ENCODE data around the gene GIT2.
"Not testable (repeated sequence)": the region's sequence is repeated elsewhere in the genome, so short reads cannot be mapped to it uniquely, and the experiment has no call there.

GIT2 gene

GRCh38 chr12:109944561-109945359 is 51.4 kb downstream of the GIT2 start:
- no peak for FAIRE-seq

DNA sequence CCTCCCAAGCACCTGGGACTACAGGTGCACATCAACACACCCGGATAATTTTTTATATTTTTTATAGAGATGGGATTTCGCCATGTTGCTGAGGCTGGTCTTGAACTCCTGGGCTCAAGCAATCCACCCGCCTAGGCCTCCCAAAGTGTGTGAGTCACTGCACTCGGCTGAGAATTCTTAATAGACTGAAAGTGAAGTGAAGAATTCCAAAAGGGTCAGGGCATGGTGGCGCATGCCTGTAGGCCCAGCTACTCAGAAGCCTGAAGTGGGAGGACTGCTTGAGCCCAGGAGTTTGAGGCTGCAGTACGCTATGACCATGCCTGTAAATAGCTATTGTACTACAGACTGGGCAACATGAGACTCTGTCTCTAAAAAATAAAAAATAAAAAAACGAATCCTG is 52.4 kb downstream of the GIT2 start:
- FAIRE-seq = no peak

GRCh38 chr12:109940339-109940923 is 55.7 kb downstream of the GIT2 start:
- FAIRE-seq = no peak

DNA sequence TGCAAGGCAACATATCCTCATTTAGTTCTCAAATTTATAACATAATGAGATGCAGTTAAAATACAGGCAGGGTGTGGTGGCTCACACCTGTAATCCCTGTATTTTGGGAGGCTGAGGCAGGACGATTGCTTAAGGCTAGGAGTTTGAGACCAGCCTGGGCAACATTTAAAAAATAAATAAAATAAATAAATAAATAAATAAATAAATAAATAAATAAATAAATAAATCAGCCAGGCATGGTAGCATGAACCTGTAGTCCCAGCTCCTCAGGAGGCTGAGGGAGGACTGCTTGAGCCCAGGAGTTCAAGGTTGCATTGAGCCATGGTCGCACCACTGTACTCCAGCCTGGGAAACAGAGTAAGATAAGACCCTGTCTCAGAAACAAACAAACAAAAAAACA is 56.7 kb downstream of the GIT2 start:
- FAIRE-seq = no peak

- no peak for FAIRE-seq
Observed at GRCh38 chr12:109938947-109939346, 57.2 kb downstream of the GIT2 start.

GRCh38 chr12:109937371-109937770 is 58.8 kb downstream of the GIT2 start:
- no peak for FAIRE-seq

GRCh38 chr12:109934026-109934425 is 62.1 kb downstream of the GIT2 start:
- no peak for FAIRE-seq

- no peak for FAIRE-seq
Observed at GRCh38 chr12:109932878-109933503, 63.2 kb downstream of the GIT2 start.

GRCh38 chr12:109931143-109931542 is 65.0 kb downstream of the GIT2 start:
- FAIRE-seq = no peak

DNA sequence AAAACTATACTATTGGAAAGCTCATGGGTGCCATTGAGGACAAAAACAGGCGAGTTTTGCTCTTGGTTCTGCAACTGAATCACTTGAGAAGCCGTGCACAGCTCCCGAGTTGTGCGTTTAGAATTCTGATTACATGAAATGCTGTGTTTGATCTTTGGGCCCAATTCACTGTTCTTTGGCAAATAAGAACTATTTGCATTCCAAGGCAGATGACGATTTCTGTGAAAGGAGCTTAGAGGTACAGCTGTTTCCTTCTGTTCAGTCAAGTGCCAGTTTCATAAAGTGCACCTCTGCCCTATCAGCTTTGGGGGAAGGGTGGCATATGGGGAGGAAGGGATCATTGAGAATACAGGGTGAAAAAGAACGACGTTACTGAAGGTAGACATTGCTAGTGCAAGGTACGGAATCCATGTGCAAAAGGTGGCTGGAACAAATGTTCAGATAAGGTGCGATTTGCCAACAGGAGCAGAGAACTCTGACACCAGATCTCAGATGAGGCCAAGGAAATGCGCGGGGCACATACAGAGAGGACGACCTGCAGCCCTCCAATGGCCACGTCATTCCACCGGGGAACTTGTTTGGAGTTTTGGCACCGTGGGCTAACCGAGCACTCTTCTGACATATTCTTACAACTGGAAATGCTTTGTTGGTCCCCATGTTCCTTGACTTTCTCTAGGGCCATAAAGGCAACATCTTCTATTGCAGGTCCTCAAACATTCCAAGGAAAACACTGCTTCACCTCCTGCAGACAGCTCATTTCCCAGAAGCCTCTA is 66.0 kb downstream of the GIT2 start:
- FAIRE-seq = no peak

DNA sequence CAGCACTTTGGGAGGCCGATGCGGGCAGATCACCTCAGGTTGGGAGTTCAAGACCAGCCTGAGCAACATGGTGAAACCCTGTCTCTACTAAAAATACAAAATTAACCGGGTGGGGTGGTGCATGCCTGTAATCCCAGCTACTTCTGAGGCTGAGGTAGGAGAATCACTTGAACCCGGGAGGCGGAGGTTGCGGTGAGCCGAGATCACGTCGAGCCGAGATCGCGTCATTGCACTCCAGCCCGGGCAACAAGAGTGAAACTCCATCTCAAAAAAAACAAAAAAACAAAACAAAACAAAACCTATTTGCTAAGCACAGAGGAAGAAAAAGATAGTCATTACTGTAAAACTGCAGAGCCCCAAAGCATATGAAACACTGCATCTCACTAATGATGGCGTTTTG is 66.8 kb downstream of the GIT2 start:
- FAIRE-seq = not testable (repeated sequence)

GRCh38 chr12:109928058-109928656 is 68.0 kb downstream of the GIT2 start:
- no peak for FAIRE-seq

DNA sequence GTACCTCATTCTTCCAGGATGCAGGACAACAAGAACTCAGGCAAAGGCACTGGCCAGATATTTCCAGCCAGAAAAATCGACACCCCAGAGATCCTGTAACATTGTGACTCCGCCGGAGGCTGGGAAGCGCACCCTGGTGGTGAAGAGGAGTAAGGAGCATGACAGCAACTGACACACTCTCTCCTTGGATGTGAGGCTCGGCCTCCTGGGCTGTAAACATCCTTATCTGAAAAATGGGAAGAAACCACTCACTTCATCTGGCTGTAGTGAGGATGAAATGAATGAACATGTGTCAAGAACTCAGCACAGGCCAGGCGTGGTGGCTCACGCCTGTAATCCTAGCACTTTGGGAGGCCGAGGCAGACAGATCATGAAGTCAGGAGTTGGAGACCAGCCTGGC is 68.5 kb downstream of the GIT2 start:
- no peak for FAIRE-seq

DNA sequence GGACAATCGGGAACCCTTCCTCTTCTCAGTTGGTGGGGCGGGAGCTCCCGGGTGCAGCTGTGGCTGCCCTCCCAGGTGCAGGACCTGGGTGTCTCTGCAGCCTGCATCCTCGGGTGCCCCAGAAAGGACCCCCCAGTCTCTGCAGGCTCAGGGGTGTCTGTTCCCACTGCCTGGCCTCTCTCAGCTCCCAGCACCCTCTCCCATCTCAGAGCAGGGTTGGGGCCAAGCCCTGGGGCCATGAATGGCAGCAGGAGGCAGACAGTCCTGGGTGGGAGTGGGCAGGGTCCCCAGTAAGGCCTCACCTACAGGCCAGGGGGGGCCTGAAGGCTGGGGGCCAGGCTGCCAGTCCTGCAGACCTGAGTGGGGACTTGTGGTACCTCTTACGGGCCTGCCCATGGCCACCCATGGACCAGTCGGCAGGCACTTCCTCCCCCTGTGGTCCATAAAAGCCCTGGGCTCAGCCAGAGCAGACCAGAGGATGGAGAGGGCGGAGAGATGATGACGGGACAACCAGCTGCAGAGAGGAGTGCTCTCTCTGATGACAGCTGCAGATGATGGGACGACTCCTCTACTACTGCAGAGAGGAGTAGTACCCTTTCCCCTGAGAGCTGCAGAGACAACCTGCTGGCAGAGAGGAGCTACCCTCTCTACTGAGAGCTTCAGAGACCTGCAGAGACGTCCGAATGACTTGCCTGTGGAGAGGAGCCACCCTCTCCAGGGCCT is 69.5 kb downstream of the GIT2 start:
- FAIRE-seq = no peak

DNA sequence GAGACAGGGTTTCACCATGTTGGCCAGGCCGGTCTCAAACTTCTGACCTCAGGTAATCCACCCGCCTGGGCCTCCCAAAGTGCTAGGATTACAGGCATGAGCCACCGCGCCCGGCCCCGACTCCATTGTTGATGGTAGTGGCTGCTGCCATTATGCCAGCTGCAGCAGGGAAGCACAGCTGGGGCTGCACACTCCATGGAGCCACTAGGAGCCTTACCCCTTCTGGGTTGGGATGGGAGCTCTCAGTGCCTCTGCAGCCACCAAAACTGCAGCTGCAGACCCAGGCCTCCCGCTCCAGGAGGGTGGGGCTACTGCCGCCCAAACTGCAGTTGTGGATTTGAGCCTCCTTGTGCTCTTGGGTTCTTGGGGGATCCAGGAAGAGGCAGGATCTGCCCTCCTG is 70.2 kb downstream of the GIT2 start:
- FAIRE-seq = no peak

GRCh38 chr12:109925185-109925840 is 70.9 kb downstream of the GIT2 start:
- no peak for FAIRE-seq

DNA sequence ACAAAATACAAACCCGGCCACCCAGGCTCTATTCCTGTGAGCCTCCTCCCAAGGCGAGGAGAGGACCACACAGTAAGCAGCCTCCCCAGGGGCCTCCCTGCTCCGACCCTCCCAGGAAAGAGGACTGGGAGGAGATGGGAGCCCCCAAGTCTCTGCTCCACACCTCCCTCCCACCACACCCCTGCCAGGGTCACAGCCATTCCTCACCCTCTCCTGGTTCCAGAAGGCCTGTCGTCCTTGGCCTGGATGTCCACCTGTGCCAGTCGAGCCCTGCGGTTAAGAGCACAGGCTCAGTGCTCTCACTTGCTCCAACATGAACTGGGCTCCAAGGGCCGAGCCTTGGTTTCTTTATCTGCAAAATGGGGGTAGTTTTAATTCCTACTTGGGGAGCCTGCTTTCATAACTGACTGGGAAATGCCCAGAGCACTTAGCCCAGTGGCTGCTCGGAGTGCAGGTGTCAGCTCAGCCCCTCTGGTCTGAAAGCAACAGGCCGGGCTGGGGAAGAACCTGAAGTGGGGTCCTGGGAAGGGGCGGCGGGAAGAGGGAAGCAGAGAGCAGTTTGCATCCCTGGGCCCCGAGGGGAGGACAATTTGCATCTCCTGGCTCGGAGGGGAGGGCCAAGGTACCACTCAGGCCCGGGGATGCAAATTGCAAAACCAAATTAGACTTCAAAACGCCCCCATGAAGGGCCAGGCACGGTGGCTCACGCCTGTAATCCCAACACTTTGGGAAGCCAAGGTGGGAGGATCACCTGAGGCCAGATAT is 72.5 kb downstream of the GIT2 start:
- no peak for FAIRE-seq

- no peak for FAIRE-seq
Observed at GRCh38 chr12:109923038-109923437, 73.1 kb downstream of the GIT2 start.

DNA sequence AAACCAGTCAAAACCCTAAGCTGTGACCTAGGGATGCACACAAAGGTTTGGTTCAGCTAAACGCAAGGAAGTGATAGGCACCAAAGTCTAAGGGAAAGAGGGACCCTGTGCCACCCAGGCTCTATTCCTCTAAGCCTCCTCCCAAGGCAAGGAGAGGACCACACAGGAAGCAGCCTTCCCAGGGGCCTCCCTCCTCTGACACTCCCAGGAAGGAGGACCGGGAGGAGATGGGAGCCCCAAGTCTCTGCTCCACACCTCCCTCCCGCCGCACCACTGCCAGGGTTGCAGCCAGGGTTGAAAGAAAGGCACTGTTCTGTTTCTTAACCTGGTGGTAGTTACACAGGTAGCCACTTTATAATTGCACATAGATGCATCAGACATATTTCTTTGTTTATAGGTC is 74.2 kb downstream of the GIT2 start:
- FAIRE-seq = no peak

- no peak for FAIRE-seq
Observed at GRCh38 chr12:109920261-109920780, 75.8 kb downstream of the GIT2 start.

GRCh38 chr12:109919456-109919855 is 76.7 kb downstream of the GIT2 start:
- no peak for FAIRE-seq

Data from endometrium (tissue), 2 donors.